HepG2 (cell line): ENCODE data around the gene MOV10L1. TPM values are rescaled to one million over a fixed set of nuclear protein-coding genes. Genes with fewer than 3 reads are reported as not detected.

Experiments used
- RAD51 ChIP-seq: fragments of 450-650 bp; IDR thresholded peaks from 2 replicates; pipeline ENCODE4 v1.6.1; 2016; ENCODE audit warnings: borderline replicate concordance
- YEATS4 ChIP-seq: sonication (generic); formaldehyde crosslinking; IDR thresholded peaks from 2 replicates; pipeline ENCODE4 v1.4.0; 2020; ENCODE audit warnings: missing genetic modification reagents, borderline replicate concordance
- ZBTB7B ChIP-seq: sonication (generic); formaldehyde crosslinking; IDR thresholded peaks from 2 replicates; pipeline ENCODE4 v1.4.0; 2020; ENCODE audit warnings: missing genetic modification reagents
- ZFX ChIP-seq: sonication (generic); formaldehyde crosslinking; IDR thresholded peaks from 2 replicates; pipeline ENCODE4 v1.4.0; 2020; ENCODE audit warnings: mild to moderate bottlenecking, low read depth, missing genetic modification reagents, moderate library complexity
- ZNF556 ChIP-seq: sonication (generic); formaldehyde crosslinking; IDR thresholded peaks from 2 replicates; pipeline ENCODE4 v1.4.0; 2020; ENCODE audit warnings: mild to moderate bottlenecking, missing genetic modification reagents, borderline replicate concordance
- ZNF572 ChIP-seq: sonication (generic); formaldehyde crosslinking; IDR thresholded peaks from 2 replicates; pipeline ENCODE4 v1.5.1; 2020; ENCODE audit warnings: mild to moderate bottlenecking, missing genetic modification reagents
- ZNF687 ChIP-seq: sonication (generic); formaldehyde crosslinking; IDR thresholded peaks from 2 replicates; pipeline ENCODE4 v1.5.1; 2020; ENCODE audit warnings: mild to moderate bottlenecking, missing genetic modification reagents, moderate library complexity
- ZNF746 ChIP-seq: sonication (generic); formaldehyde crosslinking; IDR thresholded peaks from 2 replicates; pipeline ENCODE4 v1.8.0; 2022; ENCODE audit warnings: mild to moderate bottlenecking, missing genetic modification reagents
- polyA plus RNA-seq, 8 experiments: library from polyadenylated mRNA; depleted of rRNA in 3 of 8; stranded (reverse) in 7 of 8; unstranded in 1 of 8; fragments of >200 nt; fragmentation: Illumina TruSeq in 4 of 8; extraction: Trizol in 4 of 8; gene quantifications; 2 replicates each; pipeline versions ENCODE4 v1.2.1 to v1.2.3, GENCODE V29; 2011 to 2016; ENCODE audit warnings: low read depth in 4 of 8, missing spikeins in 1 of 8, mixed read lengths in 1 of 8; ENCODE audit not compliant: insufficient read depth in 1 of 8
- total RNA-seq, 5 experiments: library from RNA; depleted of rRNA; stranded (reverse); fragments of >200 nt; fragmentation: Illumina TruSeq; extraction: Trizol; gene quantifications; 2 replicates each; pipeline ENCODE4 v1.2.3, GENCODE V29; 2016; ENCODE audit warnings: low read depth in 1 of 5
- TF ChIP-seq, protein P1 (sequence below): sonication (generic); formaldehyde crosslinking; IDR thresholded peaks from 2 replicates; pipeline ENCODE4 v1.5.0; 2020; ENCODE audit warnings: mild to moderate bottlenecking, missing genetic modification reagents, borderline replicate concordance
- TF ChIP-seq, protein P2 (sequence below): sonication (generic); formaldehyde crosslinking; IDR thresholded peaks from 2 replicates; pipeline ENCODE4 v1.4.0; 2020; ENCODE audit warnings: missing genetic modification reagents, borderline replicate concordance
- TF ChIP-seq, protein P3 (sequence below): IDR thresholded peaks from 2 replicates; pipeline ENCODE4 v1.6.1; 2016; ENCODE audit warnings: low read depth, missing genetic modification reagents, missing compliant biosample characterization

MOV10L1 gene
- total and polyA plus RNA-seq, 2 of the 13 experiments (the other 11 are each of a cell fraction or from before 2014, with no cell fraction given) = 0.11 to 0.12 TPM

GRCh38 chr22:50151571-50152537 is 62.0 kb downstream of the MOV10L1 start (continued):
- TF ChIP-seq, protein P1, sequence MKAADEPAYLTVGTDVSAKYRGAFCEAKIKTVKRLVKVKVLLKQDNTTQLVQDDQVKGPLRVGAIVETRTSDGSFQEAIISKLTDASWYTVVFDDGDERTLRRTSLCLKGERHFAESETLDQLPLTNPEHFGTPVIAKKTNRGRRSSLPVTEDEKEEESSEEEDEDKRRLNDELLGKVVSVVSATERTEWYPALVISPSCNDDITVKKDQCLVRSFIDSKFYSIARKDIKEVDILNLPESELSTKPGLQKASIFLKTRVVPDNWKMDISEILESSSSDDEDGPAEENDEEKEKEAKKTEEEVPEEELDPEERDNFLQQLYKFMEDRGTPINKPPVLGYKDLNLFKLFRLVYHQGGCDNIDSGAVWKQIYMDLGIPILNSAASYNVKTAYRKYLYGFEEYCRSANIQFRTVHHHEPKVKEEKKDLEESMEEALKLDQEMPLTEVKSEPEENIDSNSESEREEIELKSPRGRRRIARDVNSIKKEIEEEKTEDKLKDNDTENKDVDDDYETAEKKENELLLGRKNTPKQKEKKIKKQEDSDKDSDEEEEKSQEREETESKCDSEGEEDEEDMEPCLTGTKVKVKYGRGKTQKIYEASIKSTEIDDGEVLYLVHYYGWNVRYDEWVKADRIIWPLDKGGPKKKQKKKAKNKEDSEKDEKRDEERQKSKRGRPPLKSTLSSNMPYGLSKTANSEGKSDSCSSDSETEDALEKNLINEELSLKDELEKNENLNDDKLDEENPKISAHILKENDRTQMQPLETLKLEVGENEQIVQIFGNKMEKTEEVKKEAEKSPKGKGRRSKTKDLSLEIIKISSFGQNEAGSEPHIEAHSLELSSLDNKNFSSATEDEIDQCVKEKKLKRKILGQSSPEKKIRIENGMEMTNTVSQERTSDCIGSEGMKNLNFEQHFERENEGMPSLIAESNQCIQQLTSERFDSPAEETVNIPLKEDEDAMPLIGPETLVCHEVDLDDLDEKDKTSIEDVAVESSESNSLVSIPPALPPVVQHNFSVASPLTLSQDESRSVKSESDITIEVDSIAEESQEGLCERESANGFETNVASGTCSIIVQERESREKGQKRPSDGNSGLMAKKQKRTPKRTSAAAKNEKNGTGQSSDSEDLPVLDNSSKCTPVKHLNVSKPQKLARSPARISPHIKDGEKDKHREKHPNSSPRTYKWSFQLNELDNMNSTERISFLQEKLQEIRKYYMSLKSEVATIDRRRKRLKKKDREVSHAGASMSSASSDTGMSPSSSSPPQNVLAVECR (CRISPR knock-in tag) = peak; percentile 31; the same call in 1 of the 2 replicates
- TF ChIP-seq ZFX (CRISPR knock-in tag) (peak; percentile 78), ZNF572 (0 out of 2 replicates have a peak, but pooled peaks have one; percentile 38), RAD51 (peak; percentile 86; the same call in 1 of the 2 replicates), YEATS4 (CRISPR knock-in tag) (0 out of 2 replicates have a peak, but pooled peaks have one; percentile 33), ZNF556 (CRISPR knock-in tag) (0 out of 2 replicates have a peak, but pooled peaks have one; percentile 44), ZNF746 (no peak), ZBTB7B (CRISPR knock-in tag) (0 out of 2 replicates have a peak, but pooled peaks have one; percentile 53), ZNF687 (peak; percentile 80)
- TF ChIP-seq, protein P2, sequence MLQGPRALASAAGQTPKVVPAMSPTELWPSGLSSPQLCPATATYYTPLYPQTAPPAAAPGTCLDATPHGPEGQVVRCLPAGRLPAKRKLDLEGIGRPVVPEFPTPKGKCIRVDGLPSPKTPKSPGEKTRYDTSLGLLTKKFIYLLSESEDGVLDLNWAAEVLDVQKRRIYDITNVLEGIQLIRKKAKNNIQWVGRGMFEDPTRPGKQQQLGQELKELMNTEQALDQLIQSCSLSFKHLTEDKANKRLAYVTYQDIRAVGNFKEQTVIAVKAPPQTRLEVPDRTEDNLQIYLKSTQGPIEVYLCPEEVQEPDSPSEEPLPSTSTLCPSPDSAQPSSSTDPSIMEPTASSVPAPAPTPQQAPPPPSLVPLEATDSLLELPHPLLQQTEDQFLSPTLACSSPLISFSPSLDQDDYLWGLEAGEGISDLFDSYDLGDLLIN (CRISPR knock-in tag) = no peak
- TF ChIP-seq, protein P3, sequence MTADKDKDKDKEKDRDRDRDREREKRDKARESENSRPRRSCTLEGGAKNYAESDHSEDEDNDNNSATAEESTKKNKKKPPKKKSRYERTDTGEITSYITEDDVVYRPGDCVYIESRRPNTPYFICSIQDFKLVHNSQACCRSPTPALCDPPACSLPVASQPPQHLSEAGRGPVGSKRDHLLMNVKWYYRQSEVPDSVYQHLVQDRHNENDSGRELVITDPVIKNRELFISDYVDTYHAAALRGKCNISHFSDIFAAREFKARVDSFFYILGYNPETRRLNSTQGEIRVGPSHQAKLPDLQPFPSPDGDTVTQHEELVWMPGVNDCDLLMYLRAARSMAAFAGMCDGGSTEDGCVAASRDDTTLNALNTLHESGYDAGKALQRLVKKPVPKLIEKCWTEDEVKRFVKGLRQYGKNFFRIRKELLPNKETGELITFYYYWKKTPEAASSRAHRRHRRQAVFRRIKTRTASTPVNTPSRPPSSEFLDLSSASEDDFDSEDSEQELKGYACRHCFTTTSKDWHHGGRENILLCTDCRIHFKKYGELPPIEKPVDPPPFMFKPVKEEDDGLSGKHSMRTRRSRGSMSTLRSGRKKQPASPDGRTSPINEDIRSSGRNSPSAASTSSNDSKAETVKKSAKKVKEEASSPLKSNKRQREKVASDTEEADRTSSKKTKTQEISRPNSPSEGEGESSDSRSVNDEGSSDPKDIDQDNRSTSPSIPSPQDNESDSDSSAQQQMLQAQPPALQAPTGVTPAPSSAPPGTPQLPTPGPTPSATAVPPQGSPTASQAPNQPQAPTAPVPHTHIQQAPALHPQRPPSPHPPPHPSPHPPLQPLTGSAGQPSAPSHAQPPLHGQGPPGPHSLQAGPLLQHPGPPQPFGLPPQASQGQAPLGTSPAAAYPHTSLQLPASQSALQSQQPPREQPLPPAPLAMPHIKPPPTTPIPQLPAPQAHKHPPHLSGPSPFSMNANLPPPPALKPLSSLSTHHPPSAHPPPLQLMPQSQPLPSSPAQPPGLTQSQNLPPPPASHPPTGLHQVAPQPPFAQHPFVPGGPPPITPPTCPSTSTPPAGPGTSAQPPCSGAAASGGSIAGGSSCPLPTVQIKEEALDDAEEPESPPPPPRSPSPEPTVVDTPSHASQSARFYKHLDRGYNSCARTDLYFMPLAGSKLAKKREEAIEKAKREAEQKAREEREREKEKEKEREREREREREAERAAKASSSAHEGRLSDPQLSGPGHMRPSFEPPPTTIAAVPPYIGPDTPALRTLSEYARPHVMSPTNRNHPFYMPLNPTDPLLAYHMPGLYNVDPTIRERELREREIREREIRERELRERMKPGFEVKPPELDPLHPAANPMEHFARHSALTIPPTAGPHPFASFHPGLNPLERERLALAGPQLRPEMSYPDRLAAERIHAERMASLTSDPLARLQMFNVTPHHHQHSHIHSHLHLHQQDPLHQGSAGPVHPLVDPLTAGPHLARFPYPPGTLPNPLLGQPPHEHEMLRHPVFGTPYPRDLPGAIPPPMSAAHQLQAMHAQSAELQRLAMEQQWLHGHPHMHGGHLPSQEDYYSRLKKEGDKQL (CRISPR knock-in tag) = no peak
